GM12874 (cell line): ENCODE measurements around the gene KLC3.

Source experiments
- TF ChIP-seq, protein P1 (sequence below): IDR thresholded peaks from 2 replicates; pipeline ENCODE4 v1.5.1; 2011; ENCODE audit warnings: low read depth, mild to moderate bottlenecking, control low read depth, low read length, moderate library complexity; ENCODE audit not compliant: insufficient read depth

KLC3 gene

DNA sequence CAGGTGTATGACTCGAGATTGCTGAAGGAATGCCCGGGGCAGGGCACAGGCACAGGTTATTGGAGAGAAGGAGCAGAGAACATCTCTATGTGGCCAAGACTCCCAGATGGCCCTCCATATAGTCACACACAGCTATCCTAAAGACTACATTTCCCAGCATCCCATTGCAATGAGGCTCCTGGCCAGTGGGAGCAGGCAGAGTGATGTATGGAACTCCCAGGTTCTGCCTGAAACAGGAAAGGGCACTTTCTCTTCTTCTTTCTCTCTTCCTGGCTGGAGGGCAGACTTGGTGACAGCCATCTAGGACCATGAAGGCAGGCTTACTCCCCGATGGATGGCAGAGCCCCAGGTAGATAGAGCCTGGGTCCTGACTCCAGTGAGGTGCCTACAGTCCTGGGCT lies 50.8 kb downstream of the KLC3 start:
- TF ChIP-seq, protein P1, sequence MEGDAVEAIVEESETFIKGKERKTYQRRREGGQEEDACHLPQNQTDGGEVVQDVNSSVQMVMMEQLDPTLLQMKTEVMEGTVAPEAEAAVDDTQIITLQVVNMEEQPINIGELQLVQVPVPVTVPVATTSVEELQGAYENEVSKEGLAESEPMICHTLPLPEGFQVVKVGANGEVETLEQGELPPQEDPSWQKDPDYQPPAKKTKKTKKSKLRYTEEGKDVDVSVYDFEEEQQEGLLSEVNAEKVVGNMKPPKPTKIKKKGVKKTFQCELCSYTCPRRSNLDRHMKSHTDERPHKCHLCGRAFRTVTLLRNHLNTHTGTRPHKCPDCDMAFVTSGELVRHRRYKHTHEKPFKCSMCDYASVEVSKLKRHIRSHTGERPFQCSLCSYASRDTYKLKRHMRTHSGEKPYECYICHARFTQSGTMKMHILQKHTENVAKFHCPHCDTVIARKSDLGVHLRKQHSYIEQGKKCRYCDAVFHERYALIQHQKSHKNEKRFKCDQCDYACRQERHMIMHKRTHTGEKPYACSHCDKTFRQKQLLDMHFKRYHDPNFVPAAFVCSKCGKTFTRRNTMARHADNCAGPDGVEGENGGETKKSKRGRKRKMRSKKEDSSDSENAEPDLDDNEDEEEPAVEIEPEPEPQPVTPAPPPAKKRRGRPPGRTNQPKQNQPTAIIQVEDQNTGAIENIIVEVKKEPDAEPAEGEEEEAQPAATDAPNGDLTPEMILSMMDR, result no peak

DNA sequence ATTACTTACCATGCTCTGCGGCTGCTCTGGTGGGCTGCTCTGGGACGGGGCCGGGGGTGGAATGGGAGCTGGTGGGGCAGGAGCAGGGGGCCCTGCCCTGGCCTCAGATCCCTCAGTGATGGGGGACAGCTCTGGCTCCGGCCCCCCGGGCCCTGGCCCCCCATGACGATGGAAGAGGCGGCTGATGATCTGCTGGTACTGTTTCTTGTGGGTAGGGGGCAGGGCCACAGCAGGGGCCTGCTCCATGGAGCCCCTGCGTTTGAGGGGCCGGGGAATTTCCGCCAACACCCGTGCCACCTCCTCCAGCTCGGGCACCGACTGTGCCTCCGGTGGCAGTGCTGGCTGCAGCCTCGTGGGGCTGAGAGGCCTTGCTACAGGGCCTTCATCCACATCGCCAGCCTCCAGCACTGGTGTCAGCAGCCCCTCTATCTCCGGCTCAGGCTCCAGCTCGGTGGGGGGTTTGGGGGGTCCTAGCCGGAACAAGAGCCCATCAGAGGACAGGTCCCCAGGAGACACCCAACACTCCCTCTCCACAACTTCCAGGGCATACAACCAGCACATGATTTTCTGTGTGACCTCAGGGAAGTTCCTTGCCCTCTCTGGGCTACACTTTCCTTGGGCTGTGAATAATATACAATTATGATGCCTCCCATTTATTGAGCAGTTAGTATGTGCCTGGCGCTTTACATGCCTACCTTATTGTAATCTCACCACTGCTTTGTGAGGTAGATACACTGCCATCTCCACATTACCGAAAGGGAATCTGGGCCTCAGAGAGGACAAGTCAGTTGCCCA lies 51.5 kb downstream of the KLC3 start:
- TF ChIP-seq, protein P1, result no peak

- TF ChIP-seq, protein P1, result no peak
Measured at GRCh38 chr19:45395821-45396617, 55.5 kb downstream of the KLC3 start.

DNA sequence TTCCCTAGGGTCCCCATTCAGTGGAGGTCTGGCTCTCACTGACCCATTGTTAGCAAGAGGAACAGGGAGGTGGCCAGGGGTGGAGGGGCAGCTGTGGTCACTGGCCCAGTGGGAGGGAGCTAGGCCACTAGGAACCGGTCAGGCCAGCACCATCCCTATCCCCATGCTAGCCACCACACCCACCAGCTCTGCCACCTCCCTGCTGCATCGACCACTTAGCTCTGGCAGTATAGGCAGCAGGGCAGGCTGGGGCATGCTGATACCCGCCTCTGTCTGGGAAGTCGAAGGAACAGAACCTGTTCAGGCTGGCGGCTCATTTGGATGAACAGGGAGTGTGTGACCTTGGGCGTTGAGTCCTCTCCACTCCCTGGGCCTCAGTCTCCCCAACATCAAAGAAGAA lies 59.6 kb downstream of the KLC3 start:
- TF ChIP-seq, protein P1, result no peak
